Activated T-cell treated with anti-CD3 and anti-CD28 coated beads, Interleukin-2, amount 50 U/mL, for 24 hours (primary cell): ENCODE measurements around the gene CD99.

Source experiments
- DNase-seq: peaks from one replicate; pipeline ENCODE4 v3.0.0-alpha.2; 2020
- H3K27ac Mint-ChIP-seq: 2 replicates; pipeline ENCODE4 v1.8.0; 2020; ENCODE audit warnings: mild to moderate bottlenecking, mixed read lengths
- H3K27me3 Mint-ChIP-seq: 2 replicates; pipeline ENCODE4 v1.8.0; 2020; ENCODE audit warnings: mixed read lengths
- H3K36me3 Mint-ChIP-seq: 2 replicates; pipeline ENCODE4 v1.8.0; 2020; ENCODE audit warnings: low read depth, mixed read lengths
- H3K4me1 Mint-ChIP-seq: 2 replicates; pipeline ENCODE4 v1.8.0; 2020; ENCODE audit warnings: low read depth, mixed read lengths
- H3K4me3 Mint-ChIP-seq: 2 replicates; pipeline ENCODE4 v1.8.0; 2020; ENCODE audit warnings: mild to moderate bottlenecking, moderate library complexity, mixed read lengths
- H3K9me3 Mint-ChIP-seq: 2 replicates; pipeline ENCODE4 v1.8.0; 2020; ENCODE audit warnings: mixed read lengths

Gene CD99

GRCh38 chrX:2700405-2701320 is 9.6 kb downstream of the CD99 start:
- Mint-ChIP-seq H3K4me3 (no peak overlapping the region), H3K4me1 (peaks cover 95% of the 10 kb centered on the region), H3K9me3 (peaks cover 7% of the 10 kb centered on the region), H3K27me3 (no peaks in the 10 kb centered on the region), H3K27ac (peak overlapping the region; percentile 71), H3K36me3 (peaks cover 78% of the 10 kb centered on the region)
- DNase-seq: no peak

- DNase-seq: no peak
- Mint-ChIP-seq H3K4me1 (peaks cover 93% of the 10 kb centered on the region), H3K9me3 (peaks cover 5% of the 10 kb centered on the region), H3K27me3 (no peaks in the 10 kb centered on the region), H3K36me3 (peaks cover 74% of the 10 kb centered on the region), H3K4me3 (peak overlapping the region; percentile 30), H3K27ac (peak overlapping the region; percentile 71)
Observed at GRCh38 chrX:2701600-2701999, 10.5 kb downstream of the CD99 start.

- H3K4me3 Mint-ChIP-seq: peak overlapping the region; percentile 59
- peaks cover 4% of the 10 kb centered on the region for H3K9me3 Mint-ChIP-seq
- H3K4me1 Mint-ChIP-seq: peaks cover 92% of the 10 kb centered on the region
- H3K36me3 Mint-ChIP-seq: peaks cover 73% of the 10 kb centered on the region
- peak overlapping the region; percentile 86 for H3K27ac Mint-ChIP-seq
- DNase-seq: no peak
- no peaks in the 10 kb centered on the region for H3K27me3 Mint-ChIP-seq
Observed at GRCh38 chrX:2703991-2704369, 12.9 kb downstream of the CD99 start.

GRCh38 chrX:2705046-2705832 is 14.1 kb downstream of the CD99 start:
- Mint-ChIP-seq H3K9me3 (peaks cover 4% of the 10 kb centered on the region), H3K36me3 (peaks cover 65% of the 10 kb centered on the region), H3K4me3 (peak overlapping the region; percentile 4), H3K27me3 (no peaks in the 10 kb centered on the region), H3K4me1 (peaks cover 94% of the 10 kb centered on the region), H3K27ac (peak overlapping the region; percentile 86)
- no peak for DNase-seq

- Mint-ChIP-seq H3K4me3 (peak overlapping the region; percentile 55), H3K36me3 (peaks cover 49% of the 10 kb centered on the region), H3K27ac (peak overlapping the region; percentile 99), H3K27me3 (no peaks in the 10 kb centered on the region), H3K9me3 (no peaks in the 10 kb centered on the region), H3K4me1 (peaks cover 90% of the 10 kb centered on the region)
- peak; percentile 68 for DNase-seq
Observed at GRCh38 chrX:2707334-2707760, 16.3 kb downstream of the CD99 start.

GRCh38 chrX:2708021-2708420 is 16.9 kb downstream of the CD99 start:
- no peak for DNase-seq
- peaks cover 84% of the 10 kb centered on the region for H3K4me1 Mint-ChIP-seq
- peak overlapping the region; percentile 99 for H3K27ac Mint-ChIP-seq
- H3K9me3 Mint-ChIP-seq: no peaks in the 10 kb centered on the region
- H3K27me3 Mint-ChIP-seq: no peaks in the 10 kb centered on the region
- peak overlapping the region; percentile 55 for H3K4me3 Mint-ChIP-seq
- H3K36me3 Mint-ChIP-seq: peaks cover 45% of the 10 kb centered on the region

- Mint-ChIP-seq H3K4me3 (peak overlapping the region; percentile 21), H3K9me3 (no peaks in the 10 kb centered on the region), H3K27ac (peak overlapping the region; percentile 99), H3K27me3 (no peaks in the 10 kb centered on the region), H3K36me3 (peaks cover 43% of the 10 kb centered on the region), H3K4me1 (peaks cover 77% of the 10 kb centered on the region)
- no peak for DNase-seq
Observed at GRCh38 chrX:2708592-2709188, 17.6 kb downstream of the CD99 start.

- Mint-ChIP-seq H3K4me3 (peak overlapping the region; percentile 74), H3K4me1 (peaks cover 73% of the 10 kb centered on the region), H3K36me3 (peaks cover 40% of the 10 kb centered on the region), H3K27me3 (no peaks in the 10 kb centered on the region), H3K27ac (peak overlapping the region; percentile 99), H3K9me3 (no peaks in the 10 kb centered on the region)
- no peak for DNase-seq
Observed at GRCh38 chrX:2709556-2709955, 18.5 kb downstream of the CD99 start.

GRCh38 chrX:2710041-2710840 is 19.1 kb downstream of the CD99 start:
- peak overlapping the region; percentile 99 for H3K27ac Mint-ChIP-seq
- H3K27me3 Mint-ChIP-seq: no peaks in the 10 kb centered on the region
- DNase-seq: peak; percentile 67
- peaks cover 40% of the 10 kb centered on the region for H3K36me3 Mint-ChIP-seq
- peaks cover 73% of the 10 kb centered on the region for H3K4me1 Mint-ChIP-seq
- peak overlapping the region; percentile 74 for H3K4me3 Mint-ChIP-seq
- H3K9me3 Mint-ChIP-seq: no peaks in the 10 kb centered on the region

GRCh38 chrX:2711441-2711840 is 20.3 kb downstream of the CD99 start:
- peak overlapping the region; percentile 22 for H3K27ac Mint-ChIP-seq
- peaks cover 74% of the 10 kb centered on the region for H3K4me1 Mint-ChIP-seq
- no peak overlapping the region for H3K4me3 Mint-ChIP-seq
- DNase-seq: no peak
- no peaks in the 10 kb centered on the region for H3K27me3 Mint-ChIP-seq
- H3K36me3 Mint-ChIP-seq: peaks cover 43% of the 10 kb centered on the region
- H3K9me3 Mint-ChIP-seq: no peaks in the 10 kb centered on the region

- H3K27ac Mint-ChIP-seq: no peak overlapping the region
- no peaks in the 10 kb centered on the region for H3K9me3 Mint-ChIP-seq
- no peaks in the 10 kb centered on the region for H3K27me3 Mint-ChIP-seq
- H3K4me1 Mint-ChIP-seq: peaks cover 75% of the 10 kb centered on the region
- no peak overlapping the region for H3K4me3 Mint-ChIP-seq
- DNase-seq: no peak
- peaks cover 49% of the 10 kb centered on the region for H3K36me3 Mint-ChIP-seq
Observed at GRCh38 chrX:2712428-2712827, 21.3 kb downstream of the CD99 start.

GRCh38 chrX:2712890-2713840 is 22.1 kb downstream of the CD99 start:
- H3K4me3 Mint-ChIP-seq: no peak overlapping the region
- H3K4me1 Mint-ChIP-seq: peaks cover 75% of the 10 kb centered on the region
- H3K27ac Mint-ChIP-seq: peak overlapping the region; percentile 50
- no peak for DNase-seq
- H3K27me3 Mint-ChIP-seq: no peaks in the 10 kb centered on the region
- no peaks in the 10 kb centered on the region for H3K9me3 Mint-ChIP-seq
- H3K36me3 Mint-ChIP-seq: peaks cover 50% of the 10 kb centered on the region

GRCh38 chrX:2714551-2714950 is 23.5 kb downstream of the CD99 start:
- Mint-ChIP-seq H3K9me3 (no peaks in the 10 kb centered on the region), H3K4me3 (peak overlapping the region; percentile 6), H3K4me1 (peaks cover 68% of the 10 kb centered on the region), H3K27me3 (no peaks in the 10 kb centered on the region), H3K27ac (peak overlapping the region; percentile 76), H3K36me3 (peaks cover 54% of the 10 kb centered on the region)
- DNase-seq: no peak
